ENCODE measurements around the gene MGMT. TPM values are rescaled to one million over a fixed set of nuclear protein-coding genes. Genes with fewer than 3 reads are reported as not detected.

The MGMT gene
- total RNA-seq, 2 experiments from 2014 or later, result 24.6 to 26.0 TPM

GRCh38 chr10:129631870-129632623 is 165.0 kb downstream of the MGMT start:
- CTCF ChIA-PET, result no interaction called here
- no peaks in the 10 kb centered on the region for H3K4me1 Mint-ChIP-seq (ENCODE audit: low read depth)
- no peak overlapping the region for H3K27ac Mint-ChIP-seq
- H3K36me3 Mint-ChIP-seq (ENCODE audit: low read depth), result peaks cover 61% of the 10 kb centered on the region
- H3K27me3 Mint-ChIP-seq (ENCODE audit: low read depth), result no peaks in the 10 kb centered on the region
- H3K9me3 Mint-ChIP-seq, result peaks cover 23% of the 10 kb centered on the region
- no peak overlapping the region for H3K4me3 Mint-ChIP-seq
- DNase-seq, result no peak
- intact Hi-C loops (cut with micrococcal nuclease), result no loop called here

GRCh38 chr10:129637010-129637409 is 170.0 kb downstream of the MGMT start:
- peaks cover 41% of the 10 kb centered on the region for H3K36me3 Mint-ChIP-seq (ENCODE audit: low read depth)
- CTCF ChIA-PET, result no interaction called here
- no peak for DNase-seq
- intact Hi-C loops (cut with micrococcal nuclease), result no loop called here
- no peak overlapping the region for H3K27ac Mint-ChIP-seq
- H3K27me3 Mint-ChIP-seq (ENCODE audit: low read depth), result no peaks in the 10 kb centered on the region
- no peaks in the 10 kb centered on the region for H3K4me1 Mint-ChIP-seq (ENCODE audit: low read depth)
- H3K4me3 Mint-ChIP-seq, result no peak overlapping the region
- peaks cover 18% of the 10 kb centered on the region for H3K9me3 Mint-ChIP-seq

DNA sequence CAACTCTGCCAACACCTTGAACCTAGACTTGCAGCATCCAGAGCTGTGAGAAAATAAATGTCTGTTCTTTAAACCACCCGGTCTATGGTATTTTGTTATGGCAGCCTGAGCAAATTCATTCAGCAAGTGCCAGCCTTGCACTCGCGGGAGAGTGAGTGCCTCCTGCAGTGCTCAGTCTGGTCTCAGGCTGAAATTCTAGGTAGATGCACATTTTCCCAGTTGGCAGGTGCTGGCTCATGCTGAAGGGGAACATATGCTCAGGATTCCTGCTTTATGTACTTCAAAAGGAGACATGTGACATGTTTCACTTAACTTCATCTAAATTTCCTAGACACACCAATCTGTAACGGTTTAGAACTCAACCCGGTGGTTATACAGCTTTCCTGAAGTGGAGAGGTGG is 170.8 kb downstream of the MGMT start:
- intact Hi-C loops (cut with micrococcal nuclease), result no loop called here
- peaks cover 35% of the 10 kb centered on the region for H3K36me3 Mint-ChIP-seq (ENCODE audit: low read depth)
- no peak overlapping the region for H3K27ac Mint-ChIP-seq
- CTCF ChIA-PET, result no interaction called here
- no peaks in the 10 kb centered on the region for H3K4me1 Mint-ChIP-seq (ENCODE audit: low read depth)
- no peak overlapping the region for H3K4me3 Mint-ChIP-seq
- DNase-seq, result no peak
- no peaks in the 10 kb centered on the region for H3K27me3 Mint-ChIP-seq (ENCODE audit: low read depth)
- H3K9me3 Mint-ChIP-seq, result peaks cover 12% of the 10 kb centered on the region

DNA sequence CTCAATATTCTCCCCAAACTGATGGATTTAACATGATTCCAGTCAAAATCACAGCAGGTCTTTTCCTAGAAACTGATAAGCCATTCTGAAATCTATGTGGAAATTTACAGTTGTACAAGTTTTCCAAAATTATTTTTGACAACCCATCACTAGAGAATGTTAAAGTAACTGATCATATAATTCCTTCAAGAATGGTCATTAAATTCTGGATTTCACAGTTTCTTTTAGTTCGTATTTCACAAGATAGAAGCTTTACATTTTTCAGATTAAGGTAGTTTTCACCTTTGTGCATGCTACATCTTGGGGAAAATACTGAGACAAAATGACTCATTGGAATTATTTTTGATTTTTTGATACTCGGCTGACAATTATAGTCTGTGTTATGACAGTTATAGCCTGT is 174.3 kb downstream of the MGMT start:
- intact Hi-C loops (cut with micrococcal nuclease), result no loop called here
- no peaks in the 10 kb centered on the region for H3K9me3 Mint-ChIP-seq
- no peaks in the 10 kb centered on the region for H3K4me1 Mint-ChIP-seq (ENCODE audit: low read depth)
- H3K27me3 Mint-ChIP-seq (ENCODE audit: low read depth), result no peaks in the 10 kb centered on the region
- DNase-seq, result no peak
- H3K4me3 Mint-ChIP-seq, result no peak overlapping the region
- H3K27ac Mint-ChIP-seq, result no peak overlapping the region
- CTCF ChIA-PET, result no interaction called here
- H3K36me3 Mint-ChIP-seq (ENCODE audit: low read depth), result peaks cover 28% of the 10 kb centered on the region

- CTCF ChIA-PET, result no interaction called here
- intact Hi-C loops (cut with micrococcal nuclease), result no loop called here
- Mint-ChIP-seq H3K4me1 (ENCODE audit: low read depth) (no peaks in the 10 kb centered on the region), H3K4me3 (no peak overlapping the region), H3K27ac (no peak overlapping the region), H3K36me3 (ENCODE audit: low read depth) (peaks cover 28% of the 10 kb centered on the region), H3K9me3 (no peaks in the 10 kb centered on the region), H3K27me3 (ENCODE audit: low read depth) (no peaks in the 10 kb centered on the region)
- no peak for DNase-seq
Measured at GRCh38 chr10:129641982-129642381, 174.9 kb downstream of the MGMT start.

- DNase-seq, result no peak
- H3K36me3 Mint-ChIP-seq (ENCODE audit: low read depth), result peaks cover 28% of the 10 kb centered on the region
- CTCF ChIA-PET, result no interaction called here
Measured at GRCh38 chr10:129642427-129642826, 175.4 kb downstream of the MGMT start.

DNA sequence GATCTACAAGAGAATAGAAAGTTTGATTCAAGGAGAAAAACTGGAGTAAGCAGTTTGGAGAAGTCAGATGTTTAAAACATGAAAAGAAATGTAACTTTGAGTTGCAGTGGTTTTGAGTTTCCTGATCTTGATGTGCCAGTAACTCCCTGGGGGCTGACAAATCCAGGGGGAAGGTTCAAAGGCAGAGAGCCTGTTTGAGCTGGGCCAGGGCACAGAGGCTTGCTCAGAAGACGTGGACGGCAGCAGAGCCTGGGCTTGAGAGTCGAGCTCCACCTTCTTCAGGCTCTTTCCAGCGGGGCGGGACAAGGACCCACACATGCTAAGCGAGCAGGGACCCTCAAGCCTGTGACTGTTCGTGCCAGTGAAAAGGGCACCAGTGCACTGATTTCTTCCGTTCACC is 176.2 kb downstream of the MGMT start:
- CTCF ChIA-PET, result no interaction called here
- Mint-ChIP-seq H3K4me3 (no peak overlapping the region), H3K27me3 (ENCODE audit: low read depth) (no peaks in the 10 kb centered on the region), H3K36me3 (ENCODE audit: low read depth) (peaks cover 23% of the 10 kb centered on the region), H3K27ac (no peak overlapping the region), H3K9me3 (no peaks in the 10 kb centered on the region), H3K4me1 (ENCODE audit: low read depth) (no peaks in the 10 kb centered on the region)
- intact Hi-C loops (cut with micrococcal nuclease), result no loop called here
- DNase-seq, result no peak

More at GRCh38 chr10:129642427-129642826, 175.4 kb downstream of the MGMT start:
- Mint-ChIP-seq H3K4me3 (no peak overlapping the region), H3K27ac (no peak overlapping the region), H3K27me3 (ENCODE audit: low read depth) (no peaks in the 10 kb centered on the region), H3K4me1 (ENCODE audit: low read depth) (no peaks in the 10 kb centered on the region), H3K9me3 (no peaks in the 10 kb centered on the region)
- intact Hi-C loops (cut with micrococcal nuclease), result no loop called here

- no peak overlapping the region for H3K27ac Mint-ChIP-seq
- CTCF ChIA-PET, result no interaction called here
Measured at GRCh38 chr10:129645487-129645886, 178.4 kb downstream of the MGMT start.

GRCh38 chr10:129646973-129647372 is 179.9 kb downstream of the MGMT start:
- no peaks in the 10 kb centered on the region for H3K9me3 Mint-ChIP-seq

More at GRCh38 chr10:129645487-129645886, 178.4 kb downstream of the MGMT start:
- H3K36me3 Mint-ChIP-seq (ENCODE audit: low read depth), result peaks cover 23% of the 10 kb centered on the region
- H3K9me3 Mint-ChIP-seq, result no peaks in the 10 kb centered on the region
- no peaks in the 10 kb centered on the region for H3K4me1 Mint-ChIP-seq (ENCODE audit: low read depth)
- H3K27me3 Mint-ChIP-seq (ENCODE audit: low read depth), result no peaks in the 10 kb centered on the region
- intact Hi-C loops (cut with micrococcal nuclease), result no loop called here
- no peak for DNase-seq
- no peak overlapping the region for H3K4me3 Mint-ChIP-seq

GRCh38 chr10:129647590-129647989 is 180.5 kb downstream of the MGMT start:
- CTCF ChIA-PET, result no interaction called here
- Mint-ChIP-seq H3K9me3 (no peaks in the 10 kb centered on the region), H3K4me3 (no peak overlapping the region), H3K27ac (no peak overlapping the region), H3K36me3 (ENCODE audit: low read depth) (peaks cover 26% of the 10 kb centered on the region), H3K27me3 (ENCODE audit: low read depth) (no peaks in the 10 kb centered on the region), H3K4me1 (ENCODE audit: low read depth) (no peaks in the 10 kb centered on the region)
- intact Hi-C loops (cut with micrococcal nuclease), result no loop called here
- no peak for DNase-seq

More at GRCh38 chr10:129646973-129647372, 179.9 kb downstream of the MGMT start:
- Mint-ChIP-seq H3K27me3 (ENCODE audit: low read depth) (no peaks in the 10 kb centered on the region), H3K27ac (no peak overlapping the region), H3K36me3 (ENCODE audit: low read depth) (peaks cover 26% of the 10 kb centered on the region), H3K4me3 (no peak overlapping the region), H3K4me1 (ENCODE audit: low read depth) (no peaks in the 10 kb centered on the region)
- CTCF ChIA-PET, result no interaction called here
- intact Hi-C loops (cut with micrococcal nuclease), result no loop called here
- no peak for DNase-seq

GRCh38 chr10:129648856-129649255 is 181.8 kb downstream of the MGMT start:
- Mint-ChIP-seq H3K4me3 (no peak overlapping the region), H3K4me1 (ENCODE audit: low read depth) (no peaks in the 10 kb centered on the region), H3K9me3 (no peaks in the 10 kb centered on the region), H3K27ac (no peak overlapping the region), H3K27me3 (ENCODE audit: low read depth) (no peaks in the 10 kb centered on the region), H3K36me3 (ENCODE audit: low read depth) (peaks cover 25% of the 10 kb centered on the region)
- DNase-seq, result no peak
- CTCF ChIA-PET, result no interaction called here
- intact Hi-C loops (cut with micrococcal nuclease), result no loop called here

- Mint-ChIP-seq H3K4me3 (no peak overlapping the region), H3K27ac (no peak overlapping the region), H3K27me3 (ENCODE audit: low read depth) (no peaks in the 10 kb centered on the region), H3K4me1 (ENCODE audit: low read depth) (no peaks in the 10 kb centered on the region), H3K36me3 (ENCODE audit: low read depth) (peaks cover 16% of the 10 kb centered on the region), H3K9me3 (no peaks in the 10 kb centered on the region)
- no peak for DNase-seq
- CTCF ChIA-PET, result no interaction called here
- intact Hi-C loops (cut with micrococcal nuclease), result no loop called here
Measured at GRCh38 chr10:129652021-129652420, 185.0 kb downstream of the MGMT start.

DNA sequence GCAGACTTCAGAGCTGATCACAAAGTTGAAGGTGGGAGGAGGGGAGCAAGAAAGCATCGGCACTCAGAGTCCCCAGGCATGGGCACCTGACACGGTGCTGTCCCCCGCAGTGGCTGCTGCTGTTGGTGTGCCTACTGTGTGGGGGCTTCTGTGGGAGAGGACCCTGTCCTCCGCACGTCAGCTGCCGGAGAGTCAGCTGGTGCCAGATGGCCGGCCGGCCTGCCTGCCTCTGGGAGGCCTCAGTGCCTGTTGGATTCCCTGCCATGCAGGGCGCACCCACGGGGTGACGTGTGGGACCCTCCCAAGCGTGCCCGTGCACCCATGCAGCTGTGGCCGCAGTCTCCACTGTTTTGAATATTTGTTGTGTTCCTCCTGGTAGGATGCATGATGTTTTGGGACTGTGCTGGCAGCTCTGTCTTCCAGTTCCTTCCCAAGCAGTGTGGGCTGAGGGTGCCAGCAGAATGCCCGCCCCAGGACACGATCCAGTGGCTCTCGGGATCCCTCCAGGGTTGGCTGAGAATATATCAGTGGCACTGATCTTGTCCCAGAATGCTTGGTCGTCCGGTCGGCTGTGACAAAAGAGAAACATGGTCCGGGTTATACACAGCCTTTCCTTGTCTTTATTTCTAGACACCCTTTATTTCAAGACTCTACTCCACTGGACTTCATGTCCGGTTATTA is 185.6 kb downstream of the MGMT start:
- Mint-ChIP-seq H3K27me3 (ENCODE audit: low read depth) (no peaks in the 10 kb centered on the region), H3K4me3 (no peak overlapping the region), H3K4me1 (ENCODE audit: low read depth) (no peaks in the 10 kb centered on the region), H3K9me3 (no peaks in the 10 kb centered on the region), H3K36me3 (ENCODE audit: low read depth) (peaks cover 20% of the 10 kb centered on the region), H3K27ac (no peak overlapping the region)
- DNase-seq, result no peak
- intact Hi-C loops (cut with micrococcal nuclease), result no loop called here
- CTCF ChIA-PET, result no interaction called here

Data from activated naive CD4-positive, alpha-beta T cell treated with anti-CD3 and anti-CD28 coated beads for 36 hours (primary cell).